Upper lobe of left lung (tissue), 6 donors: Measurements from ENCODE around the gene TMEM247. TPM values are rescaled to one million over a fixed set of nuclear protein-coding genes. Genes with fewer than 3 reads are reported as not detected.
"Not testable (repeated sequence)": the region's sequence is repeated elsewhere in the genome, so short reads cannot be mapped to it uniquely, and the experiment has no call there.

Source experiments
- ATAC-seq, 2 donors: fragments of 200-7000 bp; cut with Tn5 transposase; one replicate each; pipeline ENCODE4 v1.9.1; 2022; ENCODE audit warnings: mild to moderate bottlenecking in 2 of 2, moderate library complexity in 2 of 2; ENCODE audit not compliant: low FRiP score in 2 of 2
- DNase-seq, 2 donors: peaks; one replicate each; pipeline ENCODE4 v3.0.0-alpha.2; 2019 to 2020
- H3K27ac ChIP-seq, 4 donors: fragments of 200-600 bp; sonication (generic); one replicate each; pipeline ENCODE4 v1.5.1; 2016 to 2019
- H3K27me3 ChIP-seq, 4 donors: fragments of 200-600 bp; sonication (generic); one replicate each; pipeline ENCODE4 v1.5.1; 2017 to 2019
- H3K36me3 ChIP-seq, 4 donors: fragments of 200-600 bp; sonication (generic); one replicate each; pipeline ENCODE4 v1.5.1; 2016 to 2019
- H3K4me1 ChIP-seq, 4 donors: fragments of 200-600 bp; sonication (generic); one replicate each; pipeline ENCODE4 v1.5.1; 2018 to 2019
- H3K4me3 ChIP-seq, 4 donors: fragments of 200-600 bp; sonication (generic); one replicate each; pipeline ENCODE4 v1.5.1; 2017 to 2019; ENCODE audit warnings: mild to moderate bottlenecking in 2 of 4, moderate library complexity in 1 of 4
- H3K9me3 ChIP-seq, 4 donors: fragments of 200-600 bp; sonication (generic); one replicate each; pipeline ENCODE4 v1.5.1; 2018 to 2019
- EP300 ChIP-seq, 4 donors: sonication (generic); formaldehyde crosslinking; IDR thresholded peaks; one replicate each; pipeline ENCODE4 v1.5.1; 2017; ENCODE audit warnings: antibody characterized with exemption in 4 of 4, control low read depth in 2 of 4
- POLR2A ChIP-seq, 4 donors: fragments of 450-650 bp; IDR thresholded peaks; one replicate each; pipeline ENCODE4 v1.5.1; 2016 to 2017; ENCODE audit warnings: antibody characterized with exemption in 4 of 4, mild to moderate bottlenecking in 2 of 4
- POLR2AphosphoS5 ChIP-seq, 2 donors: sonication (generic); formaldehyde crosslinking; IDR thresholded peaks; one replicate each; pipeline ENCODE4 v1.5.1; 2017; ENCODE audit warnings: antibody characterized with exemption in 2 of 2
- WGBS, 2 donors: methylation state at CpG; one replicate each; pipeline ENCODE4 v1.1.5; 2017 to 2018; 5-methylcytosine and 5-hydroxymethylcytosine counted together
- total RNA-seq, 6 donors: library from RNA; depleted of rRNA in 4 of 6; stranded (reverse); fragments of >200 nt in 4 of 6; gene quantifications; one replicate each; pipeline versions ENCODE4 v1.1.0 to v1.2.1, GENCODE V29; 2016 to 2021
- TF ChIP-seq, protein P1 (sequence below), 6 experiments: fragments of 450-650 bp in 4 of 6; fragments of 200-600 bp in 2 of 6; sonication (generic) in 2 of 6; IDR thresholded peaks; one replicate each; pipeline ENCODE4 v1.5.1; 2016 to 2019; ENCODE audit warnings: antibody characterized with exemption in 6 of 6
- donor health status: DM: no; HTN: no; CAD: no; lungs with moderate emphysema.
- donor health status: DM: no; HTN: yes; CAD: no; lungs with severe emphysema.

Gene TMEM247
- total RNA-seq, 6 donors from 2014 or later: not detected

DNA sequence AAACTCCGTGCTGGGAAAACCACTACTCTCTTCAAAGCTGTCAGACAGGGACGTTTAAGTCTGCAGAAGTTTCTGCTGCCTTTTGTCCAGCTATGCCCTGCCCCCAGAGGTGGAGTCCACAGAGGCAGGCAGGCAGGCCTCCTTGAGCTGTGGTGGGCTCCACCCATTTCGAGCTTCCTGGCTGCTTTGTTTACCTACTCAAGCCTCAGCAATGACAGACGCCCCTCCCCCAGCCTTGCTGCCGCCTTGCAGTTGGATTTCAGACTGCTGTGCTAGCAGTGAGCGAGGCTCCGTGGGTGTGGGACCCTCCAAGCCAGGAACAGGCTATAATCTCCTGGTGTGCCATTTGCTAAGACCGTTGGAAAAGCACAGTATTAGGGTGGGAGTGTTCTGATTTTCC is 1.9 kb upstream of the TMEM247 start:
- WGBS, 2 donors: 43 to 64% methylated on average over 5 to 8 of the region's 8 CpGs
- not testable (repeated sequence) for H3K4me3 ChIP-seq, H3K9me3 ChIP-seq, H3K27ac ChIP-seq, H3K27me3 ChIP-seq, H3K36me3 ChIP-seq, ATAC-seq
- TF ChIP-seq POLR2AphosphoS5 (IDR thresholded peaks at IDR 0.05): peak in 1 of 2 donors; percentile 24
- peaks cover 4 to 20% (median 8%) of the 10 kb centered on the region in 4 donors for H3K4me1 ChIP-seq
- peak in 1 of 2 donors; percentile 59 for DNase-seq

DNA sequence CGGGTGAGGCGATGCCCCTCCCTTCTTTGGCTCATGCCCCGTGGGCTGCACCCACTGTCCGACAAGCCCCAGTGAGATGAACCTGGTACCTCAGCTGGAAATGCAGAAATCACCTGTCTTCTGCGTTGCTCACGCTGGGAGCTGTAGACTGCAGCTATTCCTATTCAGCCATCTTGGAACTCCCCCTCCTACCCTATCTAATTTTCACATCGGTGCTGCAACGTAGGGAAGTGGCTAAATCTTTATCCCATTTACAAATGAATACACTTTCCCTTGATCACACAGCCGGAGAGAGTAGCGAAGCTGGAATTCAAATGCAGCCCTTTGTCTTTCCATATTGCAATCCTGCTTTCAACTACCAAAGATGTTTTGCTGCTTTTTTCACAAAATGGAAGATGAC is 1.4 kb upstream of the TMEM247 start:
- H3K36me3 ChIP-seq: no peaks in the 10 kb centered on the region
- ATAC-seq (no peak), DNase-seq (no peak)
- 89 to 97% methylated on average over 10 of the region's 10 CpGs for WGBS, 2 donors
- no peak overlapping the region for H3K27ac ChIP-seq
- no peaks in the 10 kb centered on the region for H3K27me3 ChIP-seq
- no peak overlapping the region for H3K4me3 ChIP-seq
- H3K4me1 ChIP-seq: peaks cover 4 to 20% (median 8%) of the 10 kb centered on the region in 4 donors
- TF ChIP-seq EP300 (IDR thresholded peaks at IDR 0.05) (no peak), POLR2A (IDR thresholded peaks at IDR 0.05) (no peak), POLR2AphosphoS5 (IDR thresholded peaks at IDR 0.05) (no peak)
- TF ChIP-seq, protein P1, sequence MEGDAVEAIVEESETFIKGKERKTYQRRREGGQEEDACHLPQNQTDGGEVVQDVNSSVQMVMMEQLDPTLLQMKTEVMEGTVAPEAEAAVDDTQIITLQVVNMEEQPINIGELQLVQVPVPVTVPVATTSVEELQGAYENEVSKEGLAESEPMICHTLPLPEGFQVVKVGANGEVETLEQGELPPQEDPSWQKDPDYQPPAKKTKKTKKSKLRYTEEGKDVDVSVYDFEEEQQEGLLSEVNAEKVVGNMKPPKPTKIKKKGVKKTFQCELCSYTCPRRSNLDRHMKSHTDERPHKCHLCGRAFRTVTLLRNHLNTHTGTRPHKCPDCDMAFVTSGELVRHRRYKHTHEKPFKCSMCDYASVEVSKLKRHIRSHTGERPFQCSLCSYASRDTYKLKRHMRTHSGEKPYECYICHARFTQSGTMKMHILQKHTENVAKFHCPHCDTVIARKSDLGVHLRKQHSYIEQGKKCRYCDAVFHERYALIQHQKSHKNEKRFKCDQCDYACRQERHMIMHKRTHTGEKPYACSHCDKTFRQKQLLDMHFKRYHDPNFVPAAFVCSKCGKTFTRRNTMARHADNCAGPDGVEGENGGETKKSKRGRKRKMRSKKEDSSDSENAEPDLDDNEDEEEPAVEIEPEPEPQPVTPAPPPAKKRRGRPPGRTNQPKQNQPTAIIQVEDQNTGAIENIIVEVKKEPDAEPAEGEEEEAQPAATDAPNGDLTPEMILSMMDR (IDR thresholded peaks at IDR 0.05): no peak
- no peaks in the 10 kb centered on the region for H3K9me3 ChIP-seq

DNA sequence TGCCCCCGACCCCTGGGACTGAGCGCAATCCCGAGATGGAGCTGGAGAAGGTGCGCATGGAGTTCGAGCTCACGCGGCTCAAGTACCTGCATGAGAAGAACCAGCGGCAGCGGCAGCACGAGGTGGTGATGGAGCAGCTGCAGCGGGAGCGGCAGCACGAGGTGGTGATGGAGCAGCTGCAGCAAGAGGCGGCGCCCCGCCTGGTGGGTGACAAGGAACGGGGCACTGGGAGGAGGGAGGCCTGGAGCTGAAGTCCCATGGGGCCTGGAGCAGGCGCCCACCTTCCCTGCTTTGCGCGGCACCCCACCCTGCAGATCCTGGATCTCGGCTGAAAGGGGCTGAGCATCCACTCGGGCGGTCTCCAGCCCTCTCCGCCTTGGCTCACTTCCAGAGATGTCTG is 1.2 kb downstream of the TMEM247 start:
- H3K4me3 ChIP-seq: no peak overlapping the region
- TF ChIP-seq EP300 (IDR thresholded peaks at IDR 0.05) (no peak), POLR2A (IDR thresholded peaks at IDR 0.05) (no peak), POLR2AphosphoS5 (IDR thresholded peaks at IDR 0.05) (no peak)
- TF ChIP-seq, protein P1 (IDR thresholded peaks at IDR 0.05): no peak
- peak in 1 of 2 donors; percentile 76 for DNase-seq
- H3K36me3 ChIP-seq: no peaks in the 10 kb centered on the region
- H3K4me1 ChIP-seq: peaks cover 4 to 20% (median 8%) of the 10 kb centered on the region in 4 donors
- peak overlapping the region in 1 of 4 donors; percentile 34 for H3K27ac ChIP-seq
- no peaks in the 10 kb centered on the region for H3K9me3 ChIP-seq
- ATAC-seq: no peak
- WGBS, 2 donors: 89 to 92% methylated on average over 24 of the region's 24 CpGs
- no peaks in the 10 kb centered on the region for H3K27me3 ChIP-seq

DNA sequence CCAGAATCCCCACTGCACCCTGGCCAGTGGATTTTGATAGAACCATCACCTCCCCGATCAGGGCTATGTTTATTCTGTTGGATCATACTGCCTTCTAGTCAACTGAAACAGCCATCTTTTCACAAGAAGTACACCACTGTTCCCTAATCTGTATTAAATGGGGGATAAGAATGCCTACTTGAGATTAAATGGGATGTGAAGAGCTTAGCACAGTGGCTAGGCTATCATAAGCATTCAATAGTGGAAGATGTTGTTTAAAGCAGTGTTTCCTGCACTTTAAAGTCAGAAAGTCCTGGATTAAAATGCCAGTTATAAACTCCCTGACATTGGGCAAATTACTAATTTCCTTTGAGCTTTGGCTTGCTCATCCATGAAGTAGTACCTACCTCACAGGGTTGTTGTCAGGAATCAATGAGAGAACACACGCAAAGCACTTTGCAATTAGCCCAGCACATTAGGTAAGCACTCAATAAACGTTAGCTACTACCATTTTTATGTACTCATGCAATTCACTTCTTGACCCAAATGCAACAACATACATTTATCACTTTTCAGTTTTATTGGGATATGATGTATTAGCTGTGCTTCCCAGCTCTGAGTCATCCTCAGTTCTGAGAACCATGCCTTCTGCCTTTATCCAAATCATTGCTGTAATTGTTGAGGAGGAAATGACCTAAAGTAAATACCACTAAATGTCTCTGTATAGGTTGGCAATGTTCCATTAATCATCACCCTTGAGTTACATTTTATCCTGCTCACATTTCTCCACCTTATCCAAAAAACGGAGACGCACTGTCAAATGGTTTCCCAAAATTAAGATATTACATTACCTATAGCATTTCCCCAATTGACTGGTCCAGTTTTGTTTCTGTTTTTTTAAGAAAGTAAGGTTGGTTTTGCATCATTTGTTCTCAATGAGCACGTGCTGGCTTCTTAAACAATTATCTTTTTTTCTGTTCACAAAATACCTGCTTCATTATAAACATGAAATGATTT is 2.1 kb downstream of the TMEM247 start:
- Histone ChIP-seq H3K27ac (peak overlapping the region in 1 of 4 donors; percentile 34), H3K9me3 (no peaks in the 10 kb centered on the region)

DNA sequence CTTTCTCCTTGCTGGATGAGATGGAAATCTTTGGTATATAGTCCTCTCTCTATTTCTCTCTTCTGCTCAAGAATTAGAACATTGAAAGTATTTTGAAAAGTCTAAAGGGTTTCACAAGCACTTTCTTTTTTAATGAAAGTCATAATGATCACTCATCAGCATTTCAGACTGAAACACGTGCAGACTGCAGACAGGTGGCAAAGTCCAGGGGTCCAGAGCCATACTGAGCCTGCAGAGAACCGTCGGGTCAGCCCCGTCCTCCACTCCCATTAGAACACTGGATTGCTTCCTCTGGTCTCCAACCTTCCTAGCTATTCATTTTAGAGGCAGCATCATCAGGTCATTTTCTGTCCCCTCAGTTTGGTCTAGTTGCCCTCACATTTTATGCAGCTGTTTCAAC is 3.1 kb downstream of the TMEM247 start:
- WGBS, 2 donors: 87 to 100% methylated on average over 4 of the region's 4 CpGs
- H3K4me3 ChIP-seq: no peak overlapping the region
- no peaks in the 10 kb centered on the region for H3K9me3 ChIP-seq
- DNase-seq (no peak), ATAC-seq (no peak)
- peaks cover 2 to 17% (median 8%) of the 10 kb centered on the region in 4 donors for H3K4me1 ChIP-seq
- H3K36me3 ChIP-seq: no peaks in the 10 kb centered on the region
- no peak overlapping the region for H3K27ac ChIP-seq
- H3K27me3 ChIP-seq: no peaks in the 10 kb centered on the region
- TF ChIP-seq, protein P1 (IDR thresholded peaks at IDR 0.05): no peak
- TF ChIP-seq POLR2A (IDR thresholded peaks at IDR 0.05): no peak
- TF ChIP-seq EP300 (IDR thresholded peaks at IDR 0.05): no peak
- TF ChIP-seq POLR2AphosphoS5 (IDR thresholded peaks at IDR 0.05): no peak

More for the DNA sequence above, 2.1 kb downstream of the TMEM247 start:
- H3K4me1 ChIP-seq: peaks cover 4 to 20% (median 8%) of the 10 kb centered on the region in 4 donors
- ATAC-seq (peak in 1 of 2 donors; percentile 36), DNase-seq (no peak)
- H3K36me3 ChIP-seq: no peaks in the 10 kb centered on the region
- H3K27me3 ChIP-seq: no peaks in the 10 kb centered on the region
- WGBS, 2 donors: 62 to 67% methylated on average over 6 of the region's 6 CpGs
- TF ChIP-seq EP300 (IDR thresholded peaks at IDR 0.05) (no peak), POLR2A (IDR thresholded peaks at IDR 0.05) (no peak), POLR2AphosphoS5 (IDR thresholded peaks at IDR 0.05) (peak in 1 of 2 donors; percentile 14)
- TF ChIP-seq, protein P1 (IDR thresholded peaks at IDR 0.05): no peak
- H3K4me3 ChIP-seq: no peak overlapping the region
